ENCODE data around the gene SGK1. TPM values are rescaled to one million over a fixed set of nuclear protein-coding genes. Genes with fewer than 3 reads are reported as not detected.

The SGK1 gene
- total and polyA plus RNA-seq, 10 of the 15 experiments (the other 5 are each of a cell fraction or from before 2014, with no cell fraction given): 0.62 to 5.1 (median 2.9) TPM

DNA sequence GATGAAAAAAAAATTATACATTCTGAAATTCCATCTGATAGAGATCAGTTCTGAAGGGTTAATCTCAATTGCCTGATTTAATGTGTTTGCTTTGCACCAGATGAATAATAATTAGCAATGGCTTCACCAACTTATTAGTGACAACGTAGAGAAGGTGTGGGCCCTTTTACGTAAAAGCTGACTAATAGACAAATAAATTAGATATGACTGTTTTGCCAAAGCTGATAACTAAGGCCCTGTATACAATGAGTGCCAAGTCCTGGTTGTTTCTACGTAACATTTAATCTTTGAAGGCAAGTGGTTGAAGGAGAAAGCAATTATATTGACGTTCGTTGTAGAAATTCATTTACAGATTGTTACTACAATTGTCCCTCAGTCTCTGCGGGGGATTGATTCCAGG, 10.8 kb downstream of the SGK1 start:
- Histone ChIP-seq H3K27me3 (replicated peaks in 1 of 2; ENCODE audit: control insufficient read depth in 2 of 2, insufficient read depth in 2 of 2, low read length in 1 of 2) (no peaks in the 10 kb centered on the region; a peak in 1 of 4 replicates), H3K36me3 (ENCODE audit: control insufficient read depth in 2 of 2, insufficient read depth in 2 of 2, low read length in 1 of 2) (no peaks in the 10 kb centered on the region), H3K9ac (ENCODE audit: control insufficient read depth, insufficient read depth, low read length) (no peak overlapping the region), H3K4me3 (no peak overlapping the region), H3K4me1 (ENCODE audit: control insufficient read depth, insufficient read depth, low read length) (no peaks in the 10 kb centered on the region), H3K27ac (ENCODE audit: control insufficient read depth, insufficient read depth) (no peak overlapping the region), H3K79me2 (ENCODE audit: control insufficient read depth, insufficient read depth, low read length) (no peaks in the 10 kb centered on the region), H3K4me2 (ENCODE audit: control insufficient read depth, insufficient read depth) (no peak overlapping the region), H2AFZ (ENCODE audit: control insufficient read depth, low read depth, low read length) (no peak overlapping the region), H4K20me1 (ENCODE audit: control insufficient read depth, insufficient read depth) (no peaks in the 10 kb centered on the region), H3K9me3 (replicated peaks; ENCODE audit: control insufficient read depth, insufficient read depth, low read length) (no peaks in the 10 kb centered on the region)
- DNase-seq (ENCODE audit: low read depth, low spot score) (no peak), ATAC-seq (no peak), FAIRE-seq (no peak)
- intact Hi-C loops (cut with micrococcal nuclease; ENCODE audit: unreplicated experiment) (no loop called here), in situ Hi-C loops (cut with MboI) (no loop called here)
- ChIA-PET SMC1A (ENCODE audit: uncharacterized antibody, unreplicated experiment) (interaction anchor here (0.9 to 1.6 kb wide), 4 partner anchors 9 to 101 kb away, joined by 3 to 5 read pairs (median 3); partner anchors contain the start of gene SGK1), CTCF (interaction anchor here (1.1 kb wide), 1 partner anchor 10 kb away, joined by 4 read pairs; no protein-coding TSS in a partner anchor), RAD21 (ENCODE audit: unreplicated experiment) (no interaction called here), POLR2A (no interaction called here)
- TF ChIP-seq, protein P1, sequence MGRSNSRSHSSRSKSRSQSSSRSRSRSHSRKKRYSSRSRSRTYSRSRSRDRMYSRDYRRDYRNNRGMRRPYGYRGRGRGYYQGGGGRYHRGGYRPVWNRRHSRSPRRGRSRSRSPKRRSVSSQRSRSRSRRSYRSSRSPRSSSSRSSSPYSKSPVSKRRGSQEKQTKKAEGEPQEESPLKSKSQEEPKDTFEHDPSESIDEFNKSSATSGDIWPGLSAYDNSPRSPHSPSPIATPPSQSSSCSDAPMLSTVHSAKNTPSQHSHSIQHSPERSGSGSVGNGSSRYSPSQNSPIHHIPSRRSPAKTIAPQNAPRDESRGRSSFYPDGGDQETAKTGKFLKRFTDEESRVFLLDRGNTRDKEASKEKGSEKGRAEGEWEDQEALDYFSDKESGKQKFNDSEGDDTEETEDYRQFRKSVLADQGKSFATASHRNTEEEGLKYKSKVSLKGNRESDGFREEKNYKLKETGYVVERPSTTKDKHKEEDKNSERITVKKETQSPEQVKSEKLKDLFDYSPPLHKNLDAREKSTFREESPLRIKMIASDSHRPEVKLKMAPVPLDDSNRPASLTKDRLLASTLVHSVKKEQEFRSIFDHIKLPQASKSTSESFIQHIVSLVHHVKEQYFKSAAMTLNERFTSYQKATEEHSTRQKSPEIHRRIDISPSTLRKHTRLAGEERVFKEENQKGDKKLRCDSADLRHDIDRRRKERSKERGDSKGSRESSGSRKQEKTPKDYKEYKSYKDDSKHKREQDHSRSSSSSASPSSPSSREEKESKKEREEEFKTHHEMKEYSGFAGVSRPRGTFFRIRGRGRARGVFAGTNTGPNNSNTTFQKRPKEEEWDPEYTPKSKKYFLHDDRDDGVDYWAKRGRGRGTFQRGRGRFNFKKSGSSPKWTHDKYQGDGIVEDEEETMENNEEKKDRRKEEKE (IDR thresholded peaks at IDR 0.05): no peak
- TF ChIP-seq, protein P2, sequence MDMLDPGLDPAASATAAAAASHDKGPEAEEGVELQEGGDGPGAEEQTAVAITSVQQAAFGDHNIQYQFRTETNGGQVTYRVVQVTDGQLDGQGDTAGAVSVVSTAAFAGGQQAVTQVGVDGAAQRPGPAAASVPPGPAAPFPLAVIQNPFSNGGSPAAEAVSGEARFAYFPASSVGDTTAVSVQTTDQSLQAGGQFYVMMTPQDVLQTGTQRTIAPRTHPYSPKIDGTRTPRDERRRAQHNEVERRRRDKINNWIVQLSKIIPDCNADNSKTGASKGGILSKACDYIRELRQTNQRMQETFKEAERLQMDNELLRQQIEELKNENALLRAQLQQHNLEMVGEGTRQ (IDR thresholded peaks at IDR 0.05; ENCODE audit: borderline replicate concordance, low read depth, low read length): no peak
- TF ChIP-seq BCL11A (IDR thresholded peaks at IDR 0.05; ENCODE audit: low read depth, low read length) (no peak), EGR1 (IDR thresholded peaks at IDR 0.05; ENCODE audit: borderline replicate concordance in 1 of 2, low read depth in 2 of 2, low read length in 2 of 2) (no peak), YBX1 (IDR thresholded peaks at IDR 0.05) (no peak), STAT3 (IDR thresholded peaks at IDR 0.05; ENCODE audit: low read depth, low read length) (no peak), RBBP5 (conservative IDR thresholded peaks at IDR 0.05) (no peak), ASH2L (IDR thresholded peaks at IDR 0.05; ENCODE audit: borderline replicate concordance, low read depth) (no peak), ZNF384 (IDR thresholded peaks at IDR 0.05; ENCODE audit: borderline replicate concordance, low read depth, low read length) (no peak), KDM1A (IDR thresholded peaks at IDR 0.05; ENCODE audit: borderline replicate concordance) (no peak), SRF (IDR thresholded peaks at IDR 0.05; ENCODE audit: low read depth in 2 of 2, low read length in 2 of 2) (no peak)
- TF ChIP-seq, protein P3, sequence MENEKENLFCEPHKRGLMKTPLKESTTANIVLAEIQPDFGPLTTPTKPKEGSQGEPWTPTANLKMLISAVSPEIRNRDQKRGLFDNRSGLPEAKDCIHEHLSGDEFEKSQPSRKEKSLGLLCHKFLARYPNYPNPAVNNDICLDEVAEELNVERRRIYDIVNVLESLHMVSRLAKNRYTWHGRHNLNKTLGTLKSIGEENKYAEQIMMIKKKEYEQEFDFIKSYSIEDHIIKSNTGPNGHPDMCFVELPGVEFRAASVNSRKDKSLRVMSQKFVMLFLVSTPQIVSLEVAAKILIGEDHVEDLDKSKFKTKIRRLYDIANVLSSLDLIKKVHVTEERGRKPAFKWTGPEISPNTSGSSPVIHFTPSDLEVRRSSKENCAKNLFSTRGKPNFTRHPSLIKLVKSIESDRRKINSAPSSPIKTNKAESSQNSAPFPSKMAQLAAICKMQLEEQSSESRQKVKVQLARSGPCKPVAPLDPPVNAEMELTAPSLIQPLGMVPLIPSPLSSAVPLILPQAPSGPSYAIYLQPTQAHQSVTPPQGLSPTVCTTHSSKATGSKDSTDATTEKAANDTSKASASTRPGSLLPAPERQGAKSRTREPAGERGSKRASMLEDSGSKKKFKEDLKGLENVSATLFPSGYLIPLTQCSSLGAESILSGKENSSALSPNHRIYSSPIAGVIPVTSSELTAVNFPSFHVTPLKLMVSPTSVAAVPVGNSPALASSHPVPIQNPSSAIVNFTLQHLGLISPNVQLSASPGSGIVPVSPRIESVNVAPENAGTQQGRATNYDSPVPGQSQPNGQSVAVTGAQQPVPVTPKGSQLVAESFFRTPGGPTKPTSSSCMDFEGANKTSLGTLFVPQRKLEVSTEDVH (IDR thresholded peaks at IDR 0.05; ENCODE audit: low read depth, partially characterized antibody): no peak
- TF ChIP-seq, protein P4, sequence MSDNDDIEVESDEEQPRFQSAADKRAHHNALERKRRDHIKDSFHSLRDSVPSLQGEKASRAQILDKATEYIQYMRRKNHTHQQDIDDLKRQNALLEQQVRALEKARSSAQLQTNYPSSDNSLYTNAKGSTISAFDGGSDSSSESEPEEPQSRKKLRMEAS (IDR thresholded peaks at IDR 0.05; ENCODE audit: low read depth, low read length): no peak
- BruUV-seq (replicated peaks): no TSS peak
- WGBS (ENCODE audit: insufficient coverage, insufficient replicate concordance, low lambda C conversion rate, missing lambda C conversion rate): 80% methylated on average over 6 of the region's 6 CpGs
